ENCODE results near the gene DNAJB4.

DNAJB4 gene

DNA sequence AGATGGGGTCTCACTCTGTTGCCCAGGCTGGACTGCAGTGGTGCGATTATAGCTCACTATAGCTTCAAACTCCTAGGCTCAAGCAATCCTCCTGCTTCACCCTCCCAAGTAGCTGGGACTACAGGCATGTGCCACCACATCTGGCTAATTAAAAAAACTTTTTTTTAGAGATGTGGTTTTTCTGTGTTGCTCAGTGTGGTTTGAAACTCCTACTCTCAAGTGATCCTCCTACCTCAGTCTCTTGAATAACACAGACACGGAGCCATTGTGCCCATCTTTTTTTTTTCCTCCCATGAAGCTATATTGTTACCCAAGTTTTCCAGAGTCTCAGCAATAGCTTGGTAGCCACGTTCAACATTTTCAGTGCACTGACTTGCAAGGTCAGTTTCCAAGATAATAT is 43.7 kb downstream of the DNAJB4 start:
- peaks cover 2 to 36% (median 20%) of the 10 kb centered on the region in 5 experiments for H3K27me3 ChIP-seq (replicated peaks in 2 of 5; ENCODE audit: control insufficient read depth in 4 of 5, insufficient read depth in 5 of 5, low read length in 4 of 5)
- POLR2A ChIA-PET, result interaction anchor here (0.7 kb wide), 1 partner anchor 374 kb away, joined by 5 read pairs; no protein-coding TSS in a partner anchor
- DNase-seq, result no peak
- no peak overlapping the region for H3K27ac ChIP-seq (ENCODE audit: insufficient read depth in 1 of 2, low read depth in 1 of 2, low read length in 2 of 2, poor library complexity in 1 of 2, severe bottlenecking in 2 of 2)
- WGBS (ENCODE audit: insufficient coverage), result 100% methylated on average over 2 of the region's 3 CpGs
- no peaks in the 10 kb centered on the region for H3K36me3 ChIP-seq (ENCODE audit: control insufficient read depth in 4 of 4, insufficient read depth in 4 of 4, low read length in 3 of 4)
- peaks cover 2 to 34% (median 26%) of the 10 kb centered on the region in 4 experiments for H3K4me1 ChIP-seq (ENCODE audit: control extremely low read depth in 1 of 4, control insufficient read depth in 4 of 4, insufficient read depth in 4 of 4, low read length in 3 of 4)
- H3K4me3 ChIP-seq (ENCODE audit: control insufficient read depth in 1 of 7, extremely low read depth in 1 of 7, insufficient read depth in 4 of 7, low read depth in 2 of 7, low read length in 6 of 7), result no peak overlapping the region
- CTCF ChIA-PET, result interaction anchor here (0.6 to 1.7 kb wide), 2 partner anchors 66 to 792 kb away, joined by 3 to 5 read pairs; no protein-coding TSS in a partner anchor
- no peaks in the 10 kb centered on the region for H3K9me3 ChIP-seq (ENCODE audit: control extremely low read depth in 1 of 5, control insufficient read depth in 4 of 5, insufficient read depth in 2 of 5, low read depth in 1 of 5, low read length in 4 of 5)

DNA sequence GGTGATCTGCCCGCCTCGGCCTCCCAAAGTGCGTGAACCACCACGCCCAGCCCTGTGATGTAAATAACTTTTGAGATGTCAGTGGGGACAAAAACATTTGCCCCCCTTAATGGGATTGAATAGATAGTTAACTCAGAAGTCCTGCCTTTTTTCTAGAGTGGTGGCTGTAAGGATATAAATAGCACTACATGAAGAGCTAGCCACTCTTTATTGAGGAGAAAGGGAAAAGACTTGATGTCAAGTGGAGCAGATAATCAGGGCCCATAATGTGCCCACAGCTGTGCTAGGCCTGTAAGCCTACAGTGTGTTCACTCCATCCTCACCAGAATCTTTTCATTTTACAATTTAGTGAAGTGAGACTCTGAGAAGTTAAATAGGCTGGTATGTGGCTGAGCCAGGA is 44.7 kb downstream of the DNAJB4 start:
- peaks cover 2 to 36% (median 26%) of the 10 kb centered on the region in 4 experiments for H3K4me1 ChIP-seq (ENCODE audit: control extremely low read depth in 1 of 4, control insufficient read depth in 4 of 4, insufficient read depth in 4 of 4, low read length in 3 of 4)
- peaks cover 2 to 35% (median 14%) of the 10 kb centered on the region in 5 experiments for H3K27me3 ChIP-seq (replicated peaks in 2 of 5; ENCODE audit: control insufficient read depth in 4 of 5, insufficient read depth in 5 of 5, low read length in 4 of 5)
- no peak overlapping the region for H3K27ac ChIP-seq (ENCODE audit: insufficient read depth in 1 of 2, low read depth in 1 of 2, low read length in 2 of 2, poor library complexity in 1 of 2, severe bottlenecking in 2 of 2)
- no peak for DNase-seq
- CTCF ChIA-PET, result interaction anchor here (0.6 kb wide), 1 partner anchor 554 kb away, joined by 3 read pairs; no protein-coding TSS in a partner anchor
- WGBS (ENCODE audit: insufficient coverage), result 100% methylated on average over 4 of the region's 4 CpGs
- no peaks in the 10 kb centered on the region for H3K36me3 ChIP-seq (ENCODE audit: control insufficient read depth in 4 of 4, insufficient read depth in 4 of 4, low read length in 3 of 4)
- H3K4me3 ChIP-seq (ENCODE audit: control insufficient read depth in 1 of 7, extremely low read depth in 1 of 7, insufficient read depth in 4 of 7, low read depth in 2 of 7, low read length in 6 of 7), result no peak overlapping the region
- H3K9me3 ChIP-seq (ENCODE audit: control extremely low read depth in 1 of 5, control insufficient read depth in 4 of 5, insufficient read depth in 2 of 5, low read depth in 1 of 5, low read length in 4 of 5), result no peaks in the 10 kb centered on the region
- POLR2A ChIA-PET, result interaction anchor here (0.9 kb wide), 1 partner anchor 71 kb away, joined by 5 read pairs; the partner anchor contains the start of gene FUBP1

DNA sequence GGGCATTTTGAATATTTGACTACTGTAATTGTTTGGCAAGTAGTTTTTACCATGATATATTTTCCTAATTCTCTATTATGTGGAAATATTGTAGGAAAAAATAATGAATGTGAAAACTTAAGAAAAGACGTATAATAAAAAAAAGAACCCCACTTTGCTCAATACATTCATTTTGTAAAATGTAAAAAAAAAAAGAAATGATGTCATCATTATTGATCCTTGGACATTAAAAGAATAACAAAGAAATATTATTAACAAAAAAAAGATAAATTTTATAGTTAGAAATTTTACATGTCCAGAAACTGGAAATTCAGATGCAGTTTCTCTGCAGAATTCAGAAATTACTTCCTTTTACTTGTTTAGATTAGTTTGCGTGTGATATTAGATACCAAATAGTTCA is 46.3 kb downstream of the DNAJB4 start:
- Histone ChIP-seq H3K4me1 (ENCODE audit: control extremely low read depth in 1 of 4, control insufficient read depth in 4 of 4, insufficient read depth in 4 of 4, low read length in 3 of 4) (peaks cover 0 to 30% (median 20%) of the 10 kb centered on the region in 4 experiments), H3K9me3 (ENCODE audit: control extremely low read depth in 1 of 5, control insufficient read depth in 4 of 5, insufficient read depth in 2 of 5, low read depth in 1 of 5, low read length in 4 of 5) (no peaks in the 10 kb centered on the region), H3K27ac (ENCODE audit: insufficient read depth in 1 of 2, low read depth in 1 of 2, low read length in 2 of 2, poor library complexity in 1 of 2, severe bottlenecking in 2 of 2) (no peak overlapping the region), H3K4me3 (ENCODE audit: control insufficient read depth in 1 of 7, extremely low read depth in 1 of 7, insufficient read depth in 4 of 7, low read depth in 2 of 7, low read length in 6 of 7) (no peak overlapping the region), H3K36me3 (ENCODE audit: control insufficient read depth in 4 of 4, insufficient read depth in 4 of 4, low read length in 3 of 4) (no peaks in the 10 kb centered on the region), H3K27me3 (replicated peaks in 2 of 5; ENCODE audit: control insufficient read depth in 4 of 5, insufficient read depth in 5 of 5, low read length in 4 of 5) (peaks cover 0 to 20% (median 7%) of the 10 kb centered on the region in 5 experiments)
- ChIA-PET CTCF (no interaction called here), POLR2A (no interaction called here)
- DNase-seq, result no peak
- no CpG with 5 or more reads among the region's 2 CpGs for WGBS (ENCODE audit: insufficient coverage)

DNA sequence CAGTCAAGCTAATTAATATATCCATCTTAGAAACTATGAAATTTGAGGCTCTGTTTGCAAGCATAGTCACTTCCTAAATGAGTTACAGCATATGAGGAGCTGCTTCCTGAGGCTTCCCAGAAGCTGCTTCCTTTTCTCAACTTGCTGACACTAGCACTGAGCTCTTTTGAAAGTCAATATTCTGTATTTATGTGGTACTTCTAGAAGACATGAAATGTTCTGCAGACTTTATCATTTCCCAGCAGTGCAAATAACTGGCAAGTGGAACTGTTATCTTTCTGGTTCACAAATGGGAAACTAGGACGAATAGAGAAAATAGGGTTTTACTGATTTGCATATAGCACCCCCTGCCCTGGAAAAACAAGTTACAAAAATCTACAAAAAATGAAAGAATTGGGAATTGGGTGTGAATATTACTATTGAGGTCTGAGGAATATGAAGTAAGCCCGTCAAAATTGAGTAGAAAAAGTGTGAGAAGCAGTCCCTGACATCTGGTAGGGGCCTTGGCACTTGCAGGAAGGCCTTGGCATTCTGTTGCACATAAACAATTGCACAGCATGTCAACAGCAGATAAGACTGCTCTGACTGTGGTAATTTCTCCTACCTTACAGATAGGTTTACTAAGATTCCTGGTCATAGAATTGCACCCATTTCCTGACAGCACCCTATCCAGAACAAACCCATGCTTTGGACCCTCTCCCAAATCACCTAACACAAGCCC is 48.1 kb downstream of the DNAJB4 start:
- peaks cover 0 to 1% (median 0%) of the 10 kb centered on the region in 5 experiments for H3K27me3 ChIP-seq (replicated peaks in 2 of 5; ENCODE audit: control insufficient read depth in 4 of 5, insufficient read depth in 5 of 5, low read length in 4 of 5)
- WGBS (ENCODE audit: insufficient coverage), result 20% methylated on average over 2 of the region's 2 CpGs
- peak in 2 of 3 donors; percentile 25 to 42 for DNase-seq
- CTCF ChIA-PET, result interaction anchor here (0.8 kb wide), 1 partner anchor 10 kb away, joined by 3 read pairs; no protein-coding TSS in a partner anchor
- H3K4me1 ChIP-seq (ENCODE audit: control extremely low read depth in 1 of 4, control insufficient read depth in 4 of 4, insufficient read depth in 4 of 4, low read length in 3 of 4), result peaks cover 0 to 20% (median 14%) of the 10 kb centered on the region in 4 experiments
- H3K36me3 ChIP-seq (ENCODE audit: control insufficient read depth in 4 of 4, insufficient read depth in 4 of 4, low read length in 3 of 4), result no peaks in the 10 kb centered on the region
- POLR2A ChIA-PET, result interaction anchor here (0.6 kb wide), 1 partner anchor 27 kb away, joined by 4 read pairs; no protein-coding TSS in a partner anchor
- no peaks in the 10 kb centered on the region for H3K9me3 ChIP-seq (ENCODE audit: control extremely low read depth in 1 of 5, control insufficient read depth in 4 of 5, insufficient read depth in 2 of 5, low read depth in 1 of 5, low read length in 4 of 5)
- no peak overlapping the region for H3K27ac ChIP-seq (ENCODE audit: insufficient read depth in 1 of 2, low read depth in 1 of 2, low read length in 2 of 2, poor library complexity in 1 of 2, severe bottlenecking in 2 of 2)
- H3K4me3 ChIP-seq (ENCODE audit: control insufficient read depth in 1 of 7, extremely low read depth in 1 of 7, insufficient read depth in 4 of 7, low read depth in 2 of 7, low read length in 6 of 7), result peak overlapping the region in 1 of 7 experiments; percentile 14

DNA sequence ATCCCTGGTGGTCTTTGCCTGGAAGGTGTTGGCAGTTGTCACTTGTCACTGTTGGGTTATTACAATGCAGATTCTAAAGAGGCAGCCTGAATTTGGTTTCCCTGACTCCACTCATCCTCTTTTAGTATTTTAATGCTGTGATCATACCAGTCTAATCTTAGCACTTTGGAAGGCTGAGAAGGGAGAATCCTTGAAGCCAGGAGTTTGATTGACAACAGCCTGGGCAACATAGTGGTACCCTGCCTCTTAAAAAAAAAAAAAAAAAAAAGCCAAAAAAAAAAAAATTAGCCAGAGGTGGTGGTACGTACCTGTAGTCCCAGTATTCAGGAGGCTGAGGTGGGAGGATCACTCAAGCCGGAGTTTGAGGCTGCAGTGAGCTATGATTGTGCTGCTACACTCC is 48.8 kb downstream of the DNAJB4 start:
- H3K4me1 ChIP-seq (ENCODE audit: control extremely low read depth in 1 of 4, control insufficient read depth in 4 of 4, insufficient read depth in 4 of 4, low read length in 3 of 4), result peaks cover 0 to 20% (median 14%) of the 10 kb centered on the region in 4 experiments
- CTCF ChIA-PET, result no interaction called here
- no peaks in the 10 kb centered on the region for H3K27me3 ChIP-seq (replicated peaks in 2 of 5; ENCODE audit: control insufficient read depth in 4 of 5, insufficient read depth in 5 of 5, low read length in 4 of 5)
- no peaks in the 10 kb centered on the region for H3K36me3 ChIP-seq (ENCODE audit: control insufficient read depth in 4 of 4, insufficient read depth in 4 of 4, low read length in 3 of 4)
- H3K27ac ChIP-seq (ENCODE audit: insufficient read depth in 1 of 2, low read depth in 1 of 2, low read length in 2 of 2, poor library complexity in 1 of 2, severe bottlenecking in 2 of 2), result no peak overlapping the region
- WGBS (ENCODE audit: insufficient coverage), result 83% methylated on average over 1 of the region's 2 CpGs
- DNase-seq, result no peak
- no peak overlapping the region for H3K4me3 ChIP-seq (ENCODE audit: control insufficient read depth in 1 of 7, extremely low read depth in 1 of 7, insufficient read depth in 4 of 7, low read depth in 2 of 7, low read length in 6 of 7)
- H3K9me3 ChIP-seq (ENCODE audit: control extremely low read depth in 1 of 5, control insufficient read depth in 4 of 5, insufficient read depth in 2 of 5, low read depth in 1 of 5, low read length in 4 of 5), result no peaks in the 10 kb centered on the region
- POLR2A ChIA-PET, result no interaction called here

DNA sequence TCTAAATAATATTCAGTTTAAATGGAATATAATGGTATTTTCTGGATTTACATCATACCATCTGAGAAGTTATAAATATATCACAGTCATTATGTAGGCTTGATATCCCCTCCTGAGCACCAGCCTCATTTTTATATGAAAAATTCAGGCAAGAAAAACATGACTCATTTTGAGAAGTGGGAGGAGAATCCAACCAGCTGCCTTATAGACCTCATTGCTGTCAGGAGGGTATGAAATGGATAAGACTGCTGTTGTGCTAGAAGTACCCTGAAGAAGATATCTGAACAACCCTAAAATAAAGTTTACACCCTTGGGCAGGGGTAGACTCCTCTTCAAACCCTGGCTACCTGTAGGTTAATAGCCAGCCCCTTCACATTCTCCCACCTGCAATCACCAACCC is 49.8 kb downstream of the DNAJB4 start:
- ChIA-PET CTCF (no interaction called here), POLR2A (no interaction called here)
- no peaks in the 10 kb centered on the region for H3K27me3 ChIP-seq (replicated peaks in 2 of 5; ENCODE audit: control insufficient read depth in 4 of 5, insufficient read depth in 5 of 5, low read length in 4 of 5)
- H3K36me3 ChIP-seq (ENCODE audit: control insufficient read depth in 4 of 4, insufficient read depth in 4 of 4, low read length in 3 of 4), result no peaks in the 10 kb centered on the region
- H3K4me1 ChIP-seq (ENCODE audit: control extremely low read depth in 1 of 4, control insufficient read depth in 4 of 4, insufficient read depth in 4 of 4, low read length in 3 of 4), result peaks cover 0 to 20% (median 14%) of the 10 kb centered on the region in 4 experiments
- no peak overlapping the region for H3K4me3 ChIP-seq (ENCODE audit: control insufficient read depth in 1 of 7, extremely low read depth in 1 of 7, insufficient read depth in 4 of 7, low read depth in 2 of 7, low read length in 6 of 7)
- H3K9me3 ChIP-seq (ENCODE audit: control extremely low read depth in 1 of 5, control insufficient read depth in 4 of 5, insufficient read depth in 2 of 5, low read depth in 1 of 5, low read length in 4 of 5), result no peaks in the 10 kb centered on the region
- H3K27ac ChIP-seq (ENCODE audit: insufficient read depth in 1 of 2, low read depth in 1 of 2, low read length in 2 of 2, poor library complexity in 1 of 2, severe bottlenecking in 2 of 2), result no peak overlapping the region
- DNase-seq, result peak in 2 of 3 donors; percentile 11 to 21

DNA sequence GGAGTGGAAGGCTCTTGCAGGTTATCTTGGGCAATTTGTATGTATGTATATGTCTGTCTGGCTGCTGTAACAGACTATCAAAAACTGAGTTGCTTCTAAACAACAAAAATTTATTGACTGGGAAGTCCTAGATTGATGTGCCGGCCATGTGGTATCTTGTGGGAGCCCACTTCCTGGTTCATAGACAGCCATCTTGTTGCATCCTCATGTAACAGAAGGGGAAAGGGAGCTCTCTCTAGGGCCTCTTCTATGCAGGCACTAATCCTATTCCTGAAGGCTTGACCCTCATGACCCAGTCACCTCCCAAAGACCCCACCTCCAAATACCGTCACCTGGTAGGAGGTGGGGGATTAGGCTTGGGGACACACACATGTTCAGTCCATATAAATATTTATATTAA is 50.2 kb downstream of the DNAJB4 start:
- WGBS (ENCODE audit: insufficient coverage), result 100% methylated on average over 1 of the region's 2 CpGs
- H3K36me3 ChIP-seq (ENCODE audit: control insufficient read depth in 4 of 4, insufficient read depth in 4 of 4, low read length in 3 of 4), result no peaks in the 10 kb centered on the region
- no peak for DNase-seq
- ChIA-PET POLR2A (no interaction called here), CTCF (no interaction called here)
- peaks cover 0 to 20% (median 14%) of the 10 kb centered on the region in 4 experiments for H3K4me1 ChIP-seq (ENCODE audit: control extremely low read depth in 1 of 4, control insufficient read depth in 4 of 4, insufficient read depth in 4 of 4, low read length in 3 of 4)
- H3K9me3 ChIP-seq (ENCODE audit: control extremely low read depth in 1 of 5, control insufficient read depth in 4 of 5, insufficient read depth in 2 of 5, low read depth in 1 of 5, low read length in 4 of 5), result no peaks in the 10 kb centered on the region
- no peak overlapping the region for H3K4me3 ChIP-seq (ENCODE audit: control insufficient read depth in 1 of 7, extremely low read depth in 1 of 7, insufficient read depth in 4 of 7, low read depth in 2 of 7, low read length in 6 of 7)
- H3K27me3 ChIP-seq (replicated peaks in 2 of 5; ENCODE audit: control insufficient read depth in 4 of 5, insufficient read depth in 5 of 5, low read length in 4 of 5), result no peaks in the 10 kb centered on the region
- no peak overlapping the region for H3K27ac ChIP-seq (ENCODE audit: insufficient read depth in 1 of 2, low read depth in 1 of 2, low read length in 2 of 2, poor library complexity in 1 of 2, severe bottlenecking in 2 of 2)
